SKM-1 (cell line): Measurements from ENCODE around the gene TNFAIP3.
"Not testable (repeated sequence)": the region's sequence is repeated elsewhere in the genome, so short reads cannot be mapped to it uniquely, and the experiment has no call there.

Experiments
- DNase-seq: peaks from one replicate; lab custom pipeline; 2025; ENCODE audit not compliant: unreplicated experiment; lab: John Stamatoyannopoulos, UW

TNFAIP3 gene

GRCh38 chr6:137866914-137867684 lies at the start of gene TNFAIP3:
TNFAIP3 (plus strand) TSS chr6:137867259; CDS start chr6:137871228, 3,969 bp downstream.
- DNase-seq = peak; percentile 98

- no peak for DNase-seq
Measured at GRCh38 chr6:137818440-137818839, 48.6 kb upstream of the TNFAIP3 start.

GRCh38 chr6:137819740-137820139 lies 47.3 kb upstream of the TNFAIP3 start:
- DNase-seq = no peak

- no peak for DNase-seq
Measured at GRCh38 chr6:137820425-137820824, 46.6 kb upstream of the TNFAIP3 start.

GRCh38 chr6:137820952-137821351 lies 46.1 kb upstream of the TNFAIP3 start:
- no peak for DNase-seq

GRCh38 chr6:137821491-137821890 lies 45.6 kb upstream of the TNFAIP3 start:
- no peak for DNase-seq

GRCh38 chr6:137823826-137824555 lies 43.1 kb upstream of the TNFAIP3 start:
- no peak for DNase-seq

- no peak for DNase-seq
Measured at GRCh38 chr6:137824556-137824879, 42.5 kb upstream of the TNFAIP3 start.

- no peak for DNase-seq
Measured at GRCh38 chr6:137824896-137825295, 42.2 kb upstream of the TNFAIP3 start.

- DNase-seq = no peak
Measured at GRCh38 chr6:137827411-137827940, 39.6 kb upstream of the TNFAIP3 start.

GRCh38 chr6:137827977-137828810 lies 38.9 kb upstream of the TNFAIP3 start:
- no peak for DNase-seq

GRCh38 chr6:137829641-137830083 lies 37.4 kb upstream of the TNFAIP3 start:
- DNase-seq = no peak

GRCh38 chr6:137830511-137830911 lies 36.5 kb upstream of the TNFAIP3 start:
- no peak for DNase-seq

GRCh38 chr6:137832110-137832509 lies 34.9 kb upstream of the TNFAIP3 start:
- DNase-seq = no peak

GRCh38 chr6:137834508-137834907 lies 32.6 kb upstream of the TNFAIP3 start:
- no peak for DNase-seq

GRCh38 chr6:137836788-137837187 lies 30.3 kb upstream of the TNFAIP3 start:
- DNase-seq = no peak

- not testable (repeated sequence) for DNase-seq
Measured at GRCh38 chr6:137838090-137838489, 29.0 kb upstream of the TNFAIP3 start.

GRCh38 chr6:137838597-137838996 lies 28.5 kb upstream of the TNFAIP3 start:
- not testable (repeated sequence) for DNase-seq

- no peak for DNase-seq
Measured at GRCh38 chr6:137839076-137839475, 28.0 kb upstream of the TNFAIP3 start.

- DNase-seq = no peak
Measured at GRCh38 chr6:137840252-137840651, 26.8 kb upstream of the TNFAIP3 start.

GRCh38 chr6:137843211-137843610 lies 23.8 kb upstream of the TNFAIP3 start:
- DNase-seq = no peak
